ENCODE data around the gene AGFG1.

AGFG1 gene

GRCh38 chr2:227471924-227472264 lies at the start of gene AGFG1:
Gene AGFG1 (plus strand): TSS chr2:227472156. CDS start chr2:227472422, 266 bp downstream.
- peak; percentile 69 for DNase-seq

- no peak for DNase-seq
Observed at GRCh38 chr2:227423656-227424499, 48.1 kb upstream of the AGFG1 start.

- DNase-seq, result no peak
Observed at GRCh38 chr2:227428731-227429285, 43.1 kb upstream of the AGFG1 start.

- no peak for DNase-seq
Observed at GRCh38 chr2:227430639-227431038, 41.3 kb upstream of the AGFG1 start.

- DNase-seq, result no peak
Observed at GRCh38 chr2:227433171-227433570, 38.8 kb upstream of the AGFG1 start.

GRCh38 chr2:227436436-227437174 lies 35.4 kb upstream of the AGFG1 start:
- no peak for DNase-seq

- no peak for DNase-seq
Observed at GRCh38 chr2:227439214-227439613, 32.7 kb upstream of the AGFG1 start.

- DNase-seq, result no peak
Observed at GRCh38 chr2:227442639-227443038, 29.3 kb upstream of the AGFG1 start.

- no peak for DNase-seq
Observed at GRCh38 chr2:227443889-227444568, 27.9 kb upstream of the AGFG1 start.

GRCh38 chr2:227447606-227448005 lies 24.4 kb upstream of the AGFG1 start:
- no peak for DNase-seq

- DNase-seq, result no peak
Observed at GRCh38 chr2:227450311-227450841, 21.6 kb upstream of the AGFG1 start.

- no peak for DNase-seq
Observed at GRCh38 chr2:227450926-227451654, 20.9 kb upstream of the AGFG1 start.

GRCh38 chr2:227451655-227451992 lies 20.3 kb upstream of the AGFG1 start:
- no peak for DNase-seq

- no peak for DNase-seq
Observed at GRCh38 chr2:227453810-227454209, 18.1 kb upstream of the AGFG1 start.

- DNase-seq, result no peak
Observed at GRCh38 chr2:227454323-227454860, 17.6 kb upstream of the AGFG1 start.

GRCh38 chr2:227455200-227455599 lies 16.8 kb upstream of the AGFG1 start:
- no peak for DNase-seq

- no peak for DNase-seq
Observed at GRCh38 chr2:227456102-227456501, 15.9 kb upstream of the AGFG1 start.

GRCh38 chr2:227456772-227457171 lies 15.2 kb upstream of the AGFG1 start:
- no peak for DNase-seq

- DNase-seq, result no peak
Observed at GRCh38 chr2:227460070-227460485, 11.9 kb upstream of the AGFG1 start.

- DNase-seq, result no peak
Observed at GRCh38 chr2:227460833-227461232, 11.1 kb upstream of the AGFG1 start.

GRCh38 chr2:227461811-227462461 lies 10.0 kb upstream of the AGFG1 start:
- no peak for DNase-seq
